ENCODE data around the gene SYTL3.

- TF ChIP-seq, protein P1, sequence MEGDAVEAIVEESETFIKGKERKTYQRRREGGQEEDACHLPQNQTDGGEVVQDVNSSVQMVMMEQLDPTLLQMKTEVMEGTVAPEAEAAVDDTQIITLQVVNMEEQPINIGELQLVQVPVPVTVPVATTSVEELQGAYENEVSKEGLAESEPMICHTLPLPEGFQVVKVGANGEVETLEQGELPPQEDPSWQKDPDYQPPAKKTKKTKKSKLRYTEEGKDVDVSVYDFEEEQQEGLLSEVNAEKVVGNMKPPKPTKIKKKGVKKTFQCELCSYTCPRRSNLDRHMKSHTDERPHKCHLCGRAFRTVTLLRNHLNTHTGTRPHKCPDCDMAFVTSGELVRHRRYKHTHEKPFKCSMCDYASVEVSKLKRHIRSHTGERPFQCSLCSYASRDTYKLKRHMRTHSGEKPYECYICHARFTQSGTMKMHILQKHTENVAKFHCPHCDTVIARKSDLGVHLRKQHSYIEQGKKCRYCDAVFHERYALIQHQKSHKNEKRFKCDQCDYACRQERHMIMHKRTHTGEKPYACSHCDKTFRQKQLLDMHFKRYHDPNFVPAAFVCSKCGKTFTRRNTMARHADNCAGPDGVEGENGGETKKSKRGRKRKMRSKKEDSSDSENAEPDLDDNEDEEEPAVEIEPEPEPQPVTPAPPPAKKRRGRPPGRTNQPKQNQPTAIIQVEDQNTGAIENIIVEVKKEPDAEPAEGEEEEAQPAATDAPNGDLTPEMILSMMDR (IDR thresholded peaks at IDR 0.05), result no peak
- TF ChIP-seq POLR2A (IDR thresholded peaks at IDR 0.05), result no peak
Observed at GRCh38 chr6:158655569-158656450, 6.0 kb downstream of the SYTL3 start.
